DMS153 (cell line): Measurements from ENCODE around the gene IFNL1.
"Not testable (repeated sequence)": the region's sequence is repeated elsewhere in the genome, so short reads cannot be mapped to it uniquely, and the experiment has no call there.

Experiments
- DNase-seq: peaks from one replicate; lab custom pipeline; 2025; lab: John Stamatoyannopoulos, UW

The IFNL1 gene

GRCh38 chr19:39270036-39270871, 26.0 kb upstream of the IFNL1 start:
- peak; percentile 70 for DNase-seq

GRCh38 chr19:39273859-39274258, 22.3 kb upstream of the IFNL1 start:
- not testable (repeated sequence) for DNase-seq

DNA sequence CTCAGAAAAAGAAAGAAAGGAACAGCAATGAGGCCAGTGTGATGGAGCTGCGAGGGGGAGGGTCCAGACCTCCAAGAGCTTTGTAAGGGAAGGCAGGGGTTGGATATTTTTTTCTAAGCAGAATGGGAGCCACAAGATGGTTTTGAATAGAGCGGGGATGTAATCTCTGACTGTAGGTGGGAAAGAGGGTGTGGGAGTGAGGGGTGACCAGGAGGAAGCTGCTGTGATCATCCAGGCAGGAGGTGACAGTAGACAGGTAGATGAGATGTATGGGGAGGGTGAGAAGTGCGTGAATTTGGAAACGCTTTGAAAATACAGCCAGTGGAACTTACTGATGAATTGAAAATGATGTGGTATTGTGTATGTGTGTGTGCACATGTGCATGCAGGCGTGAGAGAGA, 20.6 kb upstream of the IFNL1 start:
- no peak for DNase-seq

DNA sequence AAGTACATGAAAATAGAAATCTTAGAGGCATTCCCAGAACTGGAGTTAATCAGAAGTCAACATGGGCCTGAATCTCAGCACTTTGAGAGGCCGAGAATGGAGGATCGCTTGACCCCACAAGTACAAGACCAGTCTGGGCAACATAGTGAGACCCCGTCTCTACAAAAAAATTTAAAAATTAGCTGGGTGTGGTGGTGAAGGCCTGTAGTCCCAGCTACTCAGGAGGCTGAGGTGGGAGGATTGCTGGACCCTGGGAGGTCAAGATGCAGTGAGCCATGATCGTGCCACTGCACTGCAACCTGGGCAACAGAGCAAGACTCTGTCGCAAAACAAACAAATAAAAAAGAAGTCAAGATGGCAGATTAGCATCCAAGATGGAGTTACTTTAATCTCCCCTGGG, 19.5 kb upstream of the IFNL1 start:
- DNase-seq: no peak

- DNase-seq: no peak
Observed at GRCh38 chr19:39277598-39277997, 18.6 kb upstream of the IFNL1 start.

DNA sequence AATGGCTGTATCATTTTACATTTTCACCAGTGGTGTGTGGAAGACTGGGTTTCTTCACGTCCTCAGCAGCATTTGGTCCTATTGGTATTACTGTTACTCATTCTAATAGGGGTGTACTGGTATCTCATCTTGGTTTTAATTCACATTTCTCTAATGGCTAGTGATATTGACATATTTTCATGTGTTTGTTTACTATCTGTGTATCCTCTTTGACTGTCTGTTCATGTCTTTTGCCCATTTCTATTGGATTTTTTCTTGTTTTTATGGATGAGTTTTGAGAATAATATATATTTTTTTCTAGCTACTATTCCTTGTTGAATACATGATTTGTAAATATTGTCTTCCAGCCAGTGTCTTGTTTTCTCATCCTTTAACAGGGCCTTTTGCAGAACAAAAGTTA, 14.2 kb upstream of the IFNL1 start:
- DNase-seq: no peak

DNA sequence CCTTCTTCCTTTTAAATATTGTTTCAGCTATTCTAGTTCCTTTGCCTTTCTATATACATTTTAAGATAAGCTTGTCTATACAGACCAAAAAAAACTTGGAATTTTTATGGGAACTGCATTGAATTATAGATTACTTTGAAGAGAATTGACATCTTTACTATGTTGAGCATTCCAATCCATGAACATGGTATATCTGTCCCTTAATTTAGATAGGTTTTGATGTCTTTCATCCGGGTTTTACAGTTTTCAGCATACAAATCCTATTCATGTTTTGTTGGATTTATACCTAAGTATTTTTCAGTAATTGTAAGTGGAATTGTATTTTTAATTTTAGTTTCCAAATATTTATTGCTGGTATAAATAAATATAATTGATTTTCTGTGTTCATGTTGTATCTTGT, 12.2 kb upstream of the IFNL1 start:
- no peak for DNase-seq

DNA sequence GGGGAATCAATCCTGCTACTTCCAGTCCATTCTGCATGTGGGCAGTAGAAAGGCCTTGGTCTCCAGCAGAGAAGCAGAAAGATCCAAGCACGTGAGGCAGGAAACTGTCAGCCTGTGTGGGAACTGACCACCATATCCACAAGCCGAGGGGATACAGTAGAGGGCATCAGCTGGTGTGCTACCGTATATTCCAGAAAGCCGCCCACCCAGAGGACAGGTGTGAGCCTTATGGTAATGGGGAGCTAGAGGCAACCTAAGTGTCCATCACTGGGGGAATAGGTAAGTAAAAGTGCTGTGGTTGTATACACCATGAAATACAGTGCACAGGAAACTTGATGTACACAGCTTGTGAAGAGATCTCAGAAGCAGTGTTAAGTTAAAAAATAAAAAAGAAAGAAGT, 2.8 kb upstream of the IFNL1 start:
- no peak for DNase-seq

DNA sequence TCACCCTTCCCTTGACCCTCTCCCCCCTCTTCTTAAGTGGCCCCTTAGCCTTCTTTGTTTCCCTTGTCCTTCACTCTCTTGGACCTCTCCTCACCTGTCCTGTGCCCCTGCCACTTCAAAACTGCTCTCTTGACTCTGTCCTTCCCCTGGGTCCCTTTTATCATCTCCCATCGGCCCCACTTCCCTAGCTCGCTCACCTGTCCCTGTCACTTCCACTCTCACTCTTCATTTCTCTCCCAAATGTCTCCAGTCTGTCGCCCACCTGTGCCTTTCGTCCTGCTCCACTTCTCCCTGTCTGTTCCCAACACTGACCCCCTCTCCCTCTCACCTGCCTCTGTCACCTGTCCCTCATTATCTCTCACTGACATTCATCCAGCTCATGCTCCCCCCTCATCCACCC, 699 bp downstream of the IFNL1 start:
- no peak for DNase-seq

GRCh38 chr19:39297931-39298634, 1.9 kb downstream of the IFNL1 start:
- no peak for DNase-seq

DNA sequence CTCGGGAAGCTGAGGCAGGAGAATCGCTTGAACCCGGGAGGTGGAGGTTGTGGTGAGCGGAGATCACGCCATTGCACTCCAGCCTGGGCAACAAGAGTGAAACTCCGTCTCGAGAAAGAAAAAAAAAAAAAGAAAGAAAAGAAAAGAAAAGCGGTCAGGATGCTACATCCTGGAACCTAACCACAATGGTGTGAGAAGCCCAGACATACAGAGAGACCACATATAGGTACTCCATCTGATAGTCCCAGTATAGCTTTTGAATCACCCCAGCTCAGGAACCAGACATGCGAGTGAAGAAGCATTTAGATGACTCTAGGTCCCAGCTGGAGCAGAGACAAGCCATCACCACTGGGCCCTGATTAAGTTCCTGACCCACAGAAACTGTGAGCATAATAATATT, 3.2 kb downstream of the IFNL1 start:
- DNase-seq: no peak

- DNase-seq: no peak
Observed at GRCh38 chr19:39299832-39300231, 3.6 kb downstream of the IFNL1 start.

GRCh38 chr19:39301021-39301420, 4.8 kb downstream of the IFNL1 start:
- DNase-seq: no peak

DNA sequence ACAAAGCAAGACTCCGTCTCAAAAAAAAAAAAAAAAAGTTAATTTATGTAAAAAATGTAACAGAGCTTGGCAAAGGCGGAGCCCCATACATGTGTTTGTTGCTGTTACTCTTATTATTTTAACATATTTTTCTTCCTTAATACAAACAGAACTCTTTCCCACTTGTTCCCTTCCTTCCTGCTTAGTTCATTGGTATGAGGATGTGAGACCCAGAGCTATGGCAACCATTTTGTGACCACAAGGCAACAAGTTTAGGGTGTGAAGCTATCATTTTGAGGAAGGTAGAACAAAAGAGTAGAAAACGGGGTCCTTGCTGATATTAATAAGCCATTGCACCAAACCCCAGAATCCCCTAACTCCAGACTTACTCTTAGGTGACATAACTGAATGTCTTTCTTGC, 5.4 kb downstream of the IFNL1 start:
- no peak for DNase-seq

GRCh38 chr19:39303373-39304184, 7.4 kb downstream of the IFNL1 start:
- no peak for DNase-seq

DNA sequence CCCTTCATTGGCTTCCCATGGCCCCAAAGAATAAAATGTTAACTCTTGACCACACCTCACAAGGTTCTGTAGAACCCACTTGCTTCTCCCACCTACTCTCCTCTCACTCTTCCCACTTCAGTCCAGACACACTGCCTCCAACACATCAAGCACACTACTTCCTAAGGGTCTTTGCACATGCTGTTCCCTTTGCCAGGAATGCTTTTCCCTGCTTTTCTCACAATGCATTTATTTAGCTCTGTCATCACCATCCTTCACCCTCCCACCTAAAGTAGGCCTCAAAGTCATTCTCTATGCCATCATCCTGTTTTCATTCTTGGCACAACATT, 7.9 kb downstream of the IFNL1 start:
- no peak for DNase-seq

- no peak for DNase-seq
Observed at GRCh38 chr19:39304701-39305571, 8.7 kb downstream of the IFNL1 start.

DNA sequence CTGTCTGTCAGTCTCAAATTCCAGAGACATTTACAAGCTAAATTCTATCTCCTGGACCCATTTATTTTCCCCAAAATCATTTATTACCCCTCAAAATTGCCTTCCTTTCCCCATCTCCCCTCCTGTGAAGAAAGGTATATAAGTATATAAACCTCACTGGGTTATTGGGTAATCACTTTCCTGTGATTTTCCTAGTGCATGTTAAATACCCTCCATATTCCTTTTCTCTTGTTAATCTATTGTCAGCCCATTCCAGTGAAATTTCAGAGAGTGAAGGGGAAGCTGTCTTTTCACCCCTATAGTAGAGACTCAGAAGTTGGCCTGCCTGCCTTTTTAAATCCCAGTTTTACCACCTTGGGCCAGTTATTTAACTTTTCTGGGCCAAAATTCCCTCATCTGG, 9.9 kb downstream of the IFNL1 start:
- no peak for DNase-seq

- DNase-seq: peak; percentile 12
Observed at GRCh38 chr19:39307046-39307821, 11.0 kb downstream of the IFNL1 start.

DNA sequence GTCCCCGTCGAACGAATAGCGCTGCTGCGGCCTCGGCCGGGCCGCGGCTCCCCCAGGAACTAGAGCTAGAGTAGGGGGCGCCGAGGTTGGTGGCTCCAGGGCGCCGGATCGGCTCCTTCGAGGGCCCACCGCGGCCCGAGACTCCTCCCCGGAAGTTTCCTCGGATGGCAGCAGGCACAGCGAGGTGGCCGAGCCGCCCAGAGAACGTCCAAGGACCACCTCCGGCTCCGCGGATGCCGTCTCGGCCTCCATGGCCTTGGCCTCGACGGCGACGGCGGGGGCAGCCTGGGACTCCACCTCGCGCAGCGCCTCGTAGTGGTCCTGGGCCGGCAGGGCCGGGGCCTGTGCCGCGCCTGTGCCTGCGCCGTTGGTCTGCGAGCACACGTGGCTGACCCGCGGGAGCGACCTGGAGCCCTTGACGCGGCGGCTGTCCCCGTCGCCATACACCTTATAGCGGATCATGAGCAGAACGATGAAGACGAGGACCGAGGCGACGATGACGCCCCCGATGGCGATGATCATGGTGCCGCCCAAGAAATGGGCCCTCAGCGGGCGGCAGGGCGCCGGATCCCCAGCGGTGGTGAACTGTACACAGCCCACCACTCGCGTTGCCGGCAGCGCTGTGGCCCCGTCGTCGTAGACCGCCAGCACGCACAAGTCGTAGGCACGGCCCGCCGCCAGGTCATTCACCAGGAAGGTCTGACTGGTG, 11.8 kb downstream of the IFNL1 start:
- no peak for DNase-seq
